Neural progenitor cell (in vitro differentiated cells): ENCODE results near the gene ASB2. TPM values are rescaled to one million over a fixed set of nuclear protein-coding genes. Genes with fewer than 3 reads are reported as not detected.

Experiments
- DNase-seq: peaks from one replicate; pipeline ENCODE4 v3.0.0-alpha.2; 2016; ENCODE audit warnings: low spot score
- H2AFZ ChIP-seq: fragments of 200-600 bp; sonication (generic); replicated peaks from 2 replicates; pipeline ENCODE4 v1.6.1; 2016; ENCODE audit warnings: antibody characterized with exemption
- H3F3A ChIP-seq: fragments of 200-600 bp; sonication (generic); 2 replicates; pipeline ENCODE4 v1.6.1; 2016; ENCODE audit warnings: antibody characterized with exemption, low read depth
- H3K27ac ChIP-seq: fragments of 200-600 bp; sonication (generic); 2 replicates; pipeline ENCODE4 v1.5.1; 2016; ENCODE audit warnings: mild to moderate bottlenecking
- H3K27me3 ChIP-seq: fragments of 200-600 bp; sonication (generic); 2 replicates; pipeline ENCODE4 v1.6.1; 2016; ENCODE audit warnings: mild to moderate bottlenecking, moderate library complexity
- H3K36me3 ChIP-seq: fragments of 200-600 bp; sonication (generic); 2 replicates; pipeline ENCODE4 v1.5.1; 2016
- H3K4me1 ChIP-seq: fragments of 200-600 bp; sonication (generic); 2 replicates; pipeline ENCODE4 v1.6.1; 2016; ENCODE audit warnings: mixed run types
- H3K4me2 ChIP-seq: fragments of 200-600 bp; sonication (generic); 2 replicates; pipeline ENCODE4 v1.6.1; 2016
- H3K4me3 ChIP-seq: fragments of 200-600 bp; sonication (generic); 2 replicates; pipeline ENCODE4 v1.5.1; 2016
- H3K79me2 ChIP-seq: fragments of 200-600 bp; sonication (generic); 2 replicates; pipeline ENCODE4 v1.6.1; 2016; ENCODE audit warnings: low read depth
- H3K9ac ChIP-seq: fragments of 200-600 bp; sonication (generic); 2 replicates; pipeline ENCODE4 v1.6.1; 2016
- H3K9me3 ChIP-seq: fragments of 200-600 bp; sonication (generic); 2 replicates; pipeline ENCODE4 v1.5.1; 2016; ENCODE audit warnings: low read depth
- H4K20me1 ChIP-seq: fragments of 200-600 bp; sonication (generic); 2 replicates; pipeline ENCODE4 v1.6.1; 2016; ENCODE audit warnings: low read depth
- H3K27ac Mint-ChIP-seq: 3 replicates; pipeline ENCODE4 v1.8.0; 2021; ENCODE audit warnings: mixed read lengths
- H3K27me3 Mint-ChIP-seq: 2 replicates; pipeline ENCODE4 v1.8.0; 2022; ENCODE audit warnings: low read depth, mild to moderate bottlenecking, inconsistent platforms, moderate library complexity, mixed read lengths; ENCODE audit not compliant: insufficient read depth
- H3K36me3 Mint-ChIP-seq: 3 replicates; pipeline ENCODE4 v1.8.0; 2021; ENCODE audit warnings: mixed read lengths
- H3K4me1 Mint-ChIP-seq: 3 replicates; pipeline ENCODE4 v1.8.0; 2021; ENCODE audit warnings: mixed read lengths
- H3K4me3 Mint-ChIP-seq: 3 replicates; pipeline ENCODE4 v1.8.0; 2021; ENCODE audit warnings: mild to moderate bottlenecking, moderate library complexity, mixed read lengths
- H3K9me3 Mint-ChIP-seq: 3 replicates; pipeline ENCODE4 v1.8.0; 2020; ENCODE audit warnings: mixed read lengths
- EZH2 ChIP-seq: fragments of 200-600 bp; sonication (generic); IDR thresholded peaks from 2 replicates; pipeline ENCODE4 v1.6.1; 2017; ENCODE audit warnings: antibody characterized with exemption, mild to moderate bottlenecking, moderate library complexity
- EZH2phosphoT487 ChIP-seq: fragments of 200-600 bp; sonication (generic); IDR thresholded peaks from 2 replicates; pipeline ENCODE4 v1.6.1; 2017; ENCODE audit warnings: antibody characterized with exemption
- total RNA-seq: library from RNA; depleted of rRNA; stranded (reverse); fragments of >200 nt; gene quantifications from 2 replicates; pipeline ENCODE4 v1.2.3, GENCODE V29; 2015; ENCODE audit warnings: low replicate concordance
- TF ChIP-seq, protein P1 (sequence below): fragments of 200-600 bp; sonication (generic); IDR thresholded peaks from 2 replicates; pipeline ENCODE4 v1.5.1; 2017; ENCODE audit warnings: antibody characterized with exemption, mild to moderate bottlenecking

Gene ASB2, protein sequence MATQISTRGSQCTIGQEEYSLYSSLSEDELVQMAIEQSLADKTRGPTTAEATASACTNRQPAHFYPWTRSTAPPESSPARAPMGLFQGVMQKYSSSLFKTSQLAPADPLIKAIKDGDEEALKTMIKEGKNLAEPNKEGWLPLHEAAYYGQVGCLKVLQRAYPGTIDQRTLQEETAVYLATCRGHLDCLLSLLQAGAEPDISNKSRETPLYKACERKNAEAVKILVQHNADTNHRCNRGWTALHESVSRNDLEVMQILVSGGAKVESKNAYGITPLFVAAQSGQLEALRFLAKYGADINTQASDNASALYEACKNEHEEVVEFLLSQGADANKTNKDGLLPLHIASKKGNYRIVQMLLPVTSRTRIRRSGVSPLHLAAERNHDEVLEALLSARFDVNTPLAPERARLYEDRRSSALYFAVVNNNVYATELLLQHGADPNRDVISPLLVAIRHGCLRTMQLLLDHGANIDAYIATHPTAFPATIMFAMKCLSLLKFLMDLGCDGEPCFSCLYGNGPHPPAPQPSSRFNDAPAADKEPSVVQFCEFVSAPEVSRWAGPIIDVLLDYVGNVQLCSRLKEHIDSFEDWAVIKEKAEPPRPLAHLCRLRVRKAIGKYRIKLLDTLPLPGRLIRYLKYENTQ
- total RNA-seq = 0.62 TPM in 1 of 2 replicates, not detected in the other

- no peaks in the 10 kb centered on the region for H3K36me3 Mint-ChIP-seq
- DNase-seq = no peak
- Histone ChIP-seq H3K79me2 (no peaks in the 10 kb centered on the region), H3K9me3 (no peaks in the 10 kb centered on the region), H3K27me3 (no peaks in the 10 kb centered on the region), H2AFZ (peak within 1 kb of the TSS; percentile 28), H3K9ac (no peak within 1 kb of the TSS), H4K20me1 (no peaks in the 10 kb centered on the region), H3F3A (no peaks in the 10 kb centered on the region), H3K27ac (no peak within 1 kb of the TSS), H3K4me1 (peaks cover 12% of the 10 kb centered on the region), H3K4me3 (no peak within 1 kb of the TSS), H3K36me3 (no peaks in the 10 kb centered on the region), H3K4me2 (no peak within 1 kb of the TSS)
- H3K4me3 Mint-ChIP-seq = no peak within 1 kb of the TSS
- no peaks in the 10 kb centered on the region for H3K9me3 Mint-ChIP-seq
- peaks cover 8% of the 10 kb centered on the region for H3K27me3 Mint-ChIP-seq
- H3K27ac Mint-ChIP-seq = peak within 1 kb of the TSS; percentile 33
- TF ChIP-seq EZH2phosphoT487 (no peak), EZH2 (no peak)
- TF ChIP-seq, protein P1, sequence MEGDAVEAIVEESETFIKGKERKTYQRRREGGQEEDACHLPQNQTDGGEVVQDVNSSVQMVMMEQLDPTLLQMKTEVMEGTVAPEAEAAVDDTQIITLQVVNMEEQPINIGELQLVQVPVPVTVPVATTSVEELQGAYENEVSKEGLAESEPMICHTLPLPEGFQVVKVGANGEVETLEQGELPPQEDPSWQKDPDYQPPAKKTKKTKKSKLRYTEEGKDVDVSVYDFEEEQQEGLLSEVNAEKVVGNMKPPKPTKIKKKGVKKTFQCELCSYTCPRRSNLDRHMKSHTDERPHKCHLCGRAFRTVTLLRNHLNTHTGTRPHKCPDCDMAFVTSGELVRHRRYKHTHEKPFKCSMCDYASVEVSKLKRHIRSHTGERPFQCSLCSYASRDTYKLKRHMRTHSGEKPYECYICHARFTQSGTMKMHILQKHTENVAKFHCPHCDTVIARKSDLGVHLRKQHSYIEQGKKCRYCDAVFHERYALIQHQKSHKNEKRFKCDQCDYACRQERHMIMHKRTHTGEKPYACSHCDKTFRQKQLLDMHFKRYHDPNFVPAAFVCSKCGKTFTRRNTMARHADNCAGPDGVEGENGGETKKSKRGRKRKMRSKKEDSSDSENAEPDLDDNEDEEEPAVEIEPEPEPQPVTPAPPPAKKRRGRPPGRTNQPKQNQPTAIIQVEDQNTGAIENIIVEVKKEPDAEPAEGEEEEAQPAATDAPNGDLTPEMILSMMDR = no peak
- H3K4me1 Mint-ChIP-seq = peaks cover 18% of the 10 kb centered on the region
Observed at GRCh38 chr14:93976477-93977057, at the start of gene ASB2. Gene ASB2 (minus strand): TSS chr14:93976570. CDS start chr14:93964539, 12,031 bp downstream.

DNA sequence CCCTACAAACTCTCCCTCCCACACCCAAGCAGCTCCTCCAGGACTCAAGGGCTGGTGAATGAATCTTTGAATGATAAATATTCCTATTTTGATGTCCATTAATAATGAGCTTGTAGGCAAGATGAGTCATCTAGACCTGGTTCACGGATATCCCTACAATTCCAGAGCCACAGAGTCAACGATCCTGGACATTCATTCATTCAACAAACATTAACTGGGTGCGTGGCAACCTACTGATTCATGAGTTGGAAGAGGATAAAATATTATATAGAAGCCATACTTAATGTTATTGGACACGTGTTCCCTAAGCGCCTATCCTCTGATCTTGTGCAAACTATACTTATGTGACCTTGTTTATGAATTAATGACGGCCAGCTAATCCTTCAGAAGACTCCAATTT lies 49.4 kb upstream of the ASB2 start:
- TF ChIP-seq EZH2 = no peak
- TF ChIP-seq, protein P1 = no peak
- H3K9ac ChIP-seq = no peak overlapping the region
- H4K20me1 ChIP-seq = no peaks in the 10 kb centered on the region
- H3K4me3 Mint-ChIP-seq = peak overlapping the region; percentile 90
- H3K4me1 ChIP-seq = peaks cover 28% of the 10 kb centered on the region
- H3K36me3 ChIP-seq = no peaks in the 10 kb centered on the region
- no peak for DNase-seq
- no peak overlapping the region for H3K27ac ChIP-seq
- H3K4me2 ChIP-seq = peak overlapping the region; percentile 71
- peaks cover 6% of the 10 kb centered on the region for H3K36me3 Mint-ChIP-seq
- peaks cover 14% of the 10 kb centered on the region for H3K27me3 Mint-ChIP-seq
- H3K27me3 ChIP-seq = no peaks in the 10 kb centered on the region
- no peaks in the 10 kb centered on the region for H3K9me3 ChIP-seq
- H3K4me3 ChIP-seq = peak overlapping the region; percentile 66
- peaks cover 54% of the 10 kb centered on the region for H3K4me1 Mint-ChIP-seq
- H2AFZ ChIP-seq = peak overlapping the region; percentile 14
- peak overlapping the region; percentile 12 for H3K27ac Mint-ChIP-seq
- peaks cover 3% of the 10 kb centered on the region for H3K79me2 ChIP-seq
- no peaks in the 10 kb centered on the region for H3K9me3 Mint-ChIP-seq
- H3F3A ChIP-seq = peaks cover 25% of the 10 kb centered on the region

DNA sequence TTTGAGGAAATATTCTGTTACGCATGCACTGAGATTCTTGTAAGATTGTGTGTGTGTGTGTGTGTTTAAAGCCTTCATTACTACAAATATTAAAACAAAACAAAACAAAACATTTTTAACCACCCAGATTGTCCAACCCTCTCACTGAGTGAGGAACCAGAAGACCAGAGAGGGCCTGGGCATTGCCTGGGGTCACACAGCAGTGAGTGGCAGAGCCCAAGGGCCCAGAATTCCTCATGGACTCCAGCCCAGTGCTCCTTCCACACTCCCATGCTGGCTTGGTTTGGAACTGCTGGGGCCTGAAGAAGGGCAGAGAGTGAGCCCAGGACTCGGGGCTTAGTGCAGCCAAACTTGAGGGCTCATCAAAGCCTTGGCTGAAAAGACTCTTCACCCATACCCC lies 48.2 kb upstream of the ASB2 start:
- Histone ChIP-seq H2AFZ (no peak overlapping the region), H3K79me2 (peaks cover 2% of the 10 kb centered on the region), H3K4me3 (no peak overlapping the region), H3K9ac (no peak overlapping the region), H3F3A (peaks cover 25% of the 10 kb centered on the region), H3K9me3 (no peaks in the 10 kb centered on the region), H4K20me1 (no peaks in the 10 kb centered on the region), H3K4me2 (no peak overlapping the region), H3K4me1 (peaks cover 38% of the 10 kb centered on the region), H3K27ac (no peak overlapping the region), H3K27me3 (no peaks in the 10 kb centered on the region), H3K36me3 (no peaks in the 10 kb centered on the region)
- DNase-seq = no peak
- Mint-ChIP-seq H3K27me3 (peaks cover 15% of the 10 kb centered on the region), H3K4me1 (peaks cover 49% of the 10 kb centered on the region), H3K27ac (peak overlapping the region; percentile 57), H3K36me3 (peaks cover under 1% of the 10 kb centered on the region), H3K4me3 (no peak overlapping the region), H3K9me3 (no peaks in the 10 kb centered on the region)
- TF ChIP-seq, protein P1 = no peak
- no peak for TF ChIP-seq EZH2phosphoT487
- no peak for TF ChIP-seq EZH2
